HepG2 (cell line): ENCODE results near the gene CAMK1D. TPM values are rescaled to one million over a fixed set of nuclear protein-coding genes. Genes with fewer than 3 reads are reported as not detected.

ENCODE experiments used
- ATRX ChIP-seq: sonication (generic); formaldehyde crosslinking; IDR thresholded peaks from 2 replicates; pipeline ENCODE4 v1.4.0; 2020; ENCODE audit warnings: missing genetic modification reagents, borderline replicate concordance
- HNF4A ChIP-seq: sonication (generic); formaldehyde crosslinking; IDR thresholded peaks from 2 replicates; pipeline ENCODE4 v1.4.0; 2020; ENCODE audit warnings: missing genetic modification reagents
- HOMEZ ChIP-seq: IDR thresholded peaks from 2 replicates; pipeline ENCODE4 v1.6.1; 2016; ENCODE audit warnings: low read depth
- PATZ1 ChIP-seq: sonication (generic); formaldehyde crosslinking; IDR thresholded peaks from 2 replicates; pipeline ENCODE4 v1.4.0; 2020; ENCODE audit warnings: missing genetic modification reagents
- ZBTB2 ChIP-seq: sonication (generic); formaldehyde crosslinking; IDR thresholded peaks from 2 replicates; pipeline ENCODE4 v1.8.0; 2022; ENCODE audit warnings: low read depth, missing genetic modification reagents
- ZNF484 ChIP-seq: sonication (generic); formaldehyde crosslinking; IDR thresholded peaks from 2 replicates; pipeline ENCODE4 v1.5.1; 2020; ENCODE audit warnings: mild to moderate bottlenecking, low read depth, missing genetic modification reagents, borderline replicate concordance
- polyA plus RNA-seq, 8 experiments: library from polyadenylated mRNA; depleted of rRNA in 3 of 8; stranded (reverse) in 7 of 8; unstranded in 1 of 8; fragments of >200 nt; fragmentation: Illumina TruSeq in 4 of 8; extraction: Trizol in 4 of 8; gene quantifications; 2 replicates each; pipeline versions ENCODE4 v1.2.1 to v1.2.3, GENCODE V29; 2011 to 2016; ENCODE audit warnings: low read depth in 4 of 8, missing spikeins in 1 of 8, mixed read lengths in 1 of 8; ENCODE audit not compliant: insufficient read depth in 1 of 8
- total RNA-seq, 5 experiments: library from RNA; depleted of rRNA; stranded (reverse); fragments of >200 nt; fragmentation: Illumina TruSeq; extraction: Trizol; gene quantifications; 2 replicates each; pipeline ENCODE4 v1.2.3, GENCODE V29; 2016; ENCODE audit warnings: low read depth in 1 of 5

CAMK1D gene
- total and polyA plus RNA-seq, 2 of the 13 experiments (the other 11 are each of a cell fraction or from before 2014, with no cell fraction given): under 0.01 TPM; not detected in 1

- TF ChIP-seq ZNF484 (CRISPR knock-in tag) (no peak), HOMEZ (CRISPR knock-in tag) (no peak), ZBTB2 (no peak), PATZ1 (CRISPR knock-in tag) (no peak), HNF4A (CRISPR knock-in tag) (no peak), ATRX (no peak)
- TF ChIP-seq, all 625 proteins: peak for 0
Observed at GRCh38 chr10:12484002-12484918, 134.9 kb downstream of the CAMK1D start (continued).
